ENCODE measurements around the gene LAMB3.
"Not testable (repeated sequence)": the region's sequence is repeated elsewhere in the genome, so short reads cannot be mapped to it uniquely, and the experiment has no call there.

Gene LAMB3

DNA sequence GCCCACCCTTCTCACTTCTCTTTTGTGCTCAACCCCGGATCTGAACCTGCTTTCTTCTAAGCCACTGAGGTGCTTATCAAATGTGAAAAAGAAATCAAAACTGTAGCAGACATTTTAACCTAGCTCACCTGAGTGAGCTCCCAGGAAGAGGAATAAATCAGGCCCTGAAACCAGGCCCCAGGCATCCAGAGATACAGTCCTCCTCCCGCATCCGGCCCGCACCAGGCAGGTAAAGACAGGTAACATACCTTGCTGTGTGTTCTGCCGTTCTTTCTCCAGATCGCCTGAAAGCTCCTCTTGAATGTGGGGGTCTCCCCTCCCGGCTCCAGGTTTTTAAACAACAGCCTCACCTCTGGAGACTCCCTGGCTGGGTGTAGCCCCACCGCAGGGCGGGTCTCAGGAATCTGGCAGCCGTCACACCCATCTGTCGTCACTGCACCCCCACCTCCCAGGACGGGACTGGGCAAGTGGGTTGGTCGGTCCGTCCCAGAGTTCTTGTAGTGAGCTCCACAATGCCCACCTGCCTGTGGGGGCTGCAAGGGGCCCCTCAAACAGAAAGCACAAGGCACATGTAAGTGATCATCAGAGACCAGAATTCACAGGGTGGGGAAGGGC lies at the start of gene LAMB3:
Gene LAMB3 (minus strand): TSS at position 305 of the 615 bp plus-strand sequence. CDS start 1,481 bp downstream, outside the sequence.
- DNase-seq = no peak

- DNase-seq = not testable (repeated sequence)
Observed at GRCh38 chr1:209700686-209701085, 48.5 kb upstream of the LAMB3 start.

DNA sequence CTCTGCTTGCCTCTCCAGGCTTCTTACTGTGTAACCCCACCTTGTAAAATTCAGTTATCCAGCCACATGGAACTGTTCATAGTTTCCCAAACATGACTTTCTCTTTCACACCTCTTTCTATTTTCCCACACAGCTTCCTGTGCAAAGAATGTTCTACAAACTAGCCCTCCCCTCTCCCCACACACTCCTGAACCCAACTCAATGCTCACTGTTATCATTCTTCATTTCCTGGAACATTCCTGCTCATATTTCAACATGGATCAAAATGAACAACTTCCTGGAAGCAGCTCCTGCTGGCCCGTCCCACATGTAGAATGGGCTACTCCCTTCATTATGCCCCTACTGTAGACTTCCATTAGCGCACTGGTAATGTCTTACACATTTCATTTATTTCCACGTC lies 44.9 kb upstream of the LAMB3 start:
- DNase-seq = no peak

DNA sequence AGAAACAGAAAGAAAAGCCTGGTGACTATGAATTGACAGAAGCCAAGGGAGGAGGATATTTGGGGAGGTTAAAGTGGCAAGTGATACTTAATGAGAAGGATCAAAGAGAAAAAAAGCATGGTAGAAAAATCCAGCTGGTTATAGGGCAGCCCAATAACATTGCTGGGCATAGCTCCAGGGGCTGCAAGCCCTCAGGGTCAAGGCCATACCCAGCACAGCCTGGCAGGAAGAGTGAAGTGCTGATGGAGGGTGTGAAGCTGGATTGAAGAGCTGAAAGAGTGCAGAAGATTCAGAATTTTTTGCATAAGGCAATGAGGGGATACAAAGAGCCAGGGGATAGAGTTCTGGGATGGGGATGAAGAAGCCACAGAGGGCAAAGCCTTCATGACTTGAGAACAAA lies 44.4 kb upstream of the LAMB3 start:
- DNase-seq = no peak

GRCh38 chr1:209692745-209693504 lies 40.7 kb upstream of the LAMB3 start:
- DNase-seq = peak; percentile 74

DNA sequence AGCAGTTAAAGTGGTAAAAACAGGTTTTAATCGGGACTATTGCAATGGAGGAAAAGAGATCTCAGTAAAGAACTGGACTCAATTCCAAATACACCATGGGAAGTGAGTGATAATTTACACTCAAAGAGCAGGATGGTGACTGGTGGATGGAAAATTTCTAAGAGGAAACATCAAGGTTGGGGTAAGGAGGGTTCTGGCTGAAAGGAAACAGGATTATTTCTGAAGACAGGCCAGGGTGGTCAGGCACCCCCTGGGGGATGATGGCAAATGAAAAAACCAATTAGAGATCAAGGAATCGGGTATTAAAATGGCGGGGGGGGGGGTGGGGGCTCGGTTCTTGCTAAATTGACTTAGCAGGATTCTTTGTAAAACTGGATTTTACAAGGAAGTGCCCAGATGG lies 40.1 kb upstream of the LAMB3 start:
- DNase-seq = no peak

- DNase-seq = no peak
Observed at GRCh38 chr1:209691237-209691636, 39.0 kb upstream of the LAMB3 start.

GRCh38 chr1:209689477-209689876 lies 37.3 kb upstream of the LAMB3 start:
- no peak for DNase-seq

GRCh38 chr1:209688746-209689234 lies 36.6 kb upstream of the LAMB3 start:
- no peak for DNase-seq

DNA sequence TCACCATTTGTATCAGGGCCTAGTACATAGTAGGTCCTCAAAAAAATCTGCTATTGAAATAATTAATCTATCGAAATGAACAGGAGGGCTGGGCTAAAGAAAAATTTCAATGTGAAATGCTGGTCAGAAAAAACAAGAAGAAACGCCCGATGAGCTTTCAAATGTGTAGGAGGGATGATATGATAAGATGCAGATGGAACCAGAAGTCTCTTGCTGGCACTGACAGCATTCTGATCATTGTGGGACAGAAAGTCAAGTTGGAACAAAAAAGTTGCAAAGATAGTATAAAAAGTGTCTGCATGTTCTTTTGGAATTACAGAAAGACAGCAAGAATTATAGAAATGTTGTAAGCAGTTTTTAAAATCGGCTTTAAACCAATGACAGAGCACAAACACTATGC lies 34.1 kb upstream of the LAMB3 start:
- DNase-seq = no peak

DNA sequence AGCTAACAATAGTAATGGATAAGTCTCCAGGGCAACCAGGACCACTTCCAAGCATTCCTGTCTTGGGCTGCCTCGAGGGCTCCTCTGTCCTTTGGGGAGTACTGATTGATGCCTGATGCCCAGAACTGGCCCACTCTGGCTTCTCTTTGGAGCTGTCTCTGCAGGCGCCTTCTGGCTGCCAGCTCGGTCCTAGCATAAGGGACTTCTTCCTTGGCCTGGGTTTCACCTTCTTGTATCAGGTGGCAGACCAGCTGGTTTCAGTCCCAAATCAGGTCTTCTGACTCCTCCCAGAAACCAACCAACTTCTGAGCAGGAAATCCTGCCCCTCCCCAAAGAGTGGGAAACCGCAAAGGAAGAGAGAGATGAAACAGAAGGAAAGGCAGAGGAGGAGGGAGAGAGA lies 33.6 kb upstream of the LAMB3 start:
- peak; percentile 21 for DNase-seq

GRCh38 chr1:209678981-209679539 lies 26.8 kb upstream of the LAMB3 start:
- DNase-seq = no peak

- DNase-seq = no peak
Observed at GRCh38 chr1:209675565-209676154, 23.4 kb upstream of the LAMB3 start.

GRCh38 chr1:209674957-209675564 lies 22.8 kb upstream of the LAMB3 start, which contains the start of gene G0S2:
G0S2 (plus strand) TSS chr1:209675412; CDS start chr1:209675685, 273 bp downstream.
- peak; percentile 59 for DNase-seq

DNA sequence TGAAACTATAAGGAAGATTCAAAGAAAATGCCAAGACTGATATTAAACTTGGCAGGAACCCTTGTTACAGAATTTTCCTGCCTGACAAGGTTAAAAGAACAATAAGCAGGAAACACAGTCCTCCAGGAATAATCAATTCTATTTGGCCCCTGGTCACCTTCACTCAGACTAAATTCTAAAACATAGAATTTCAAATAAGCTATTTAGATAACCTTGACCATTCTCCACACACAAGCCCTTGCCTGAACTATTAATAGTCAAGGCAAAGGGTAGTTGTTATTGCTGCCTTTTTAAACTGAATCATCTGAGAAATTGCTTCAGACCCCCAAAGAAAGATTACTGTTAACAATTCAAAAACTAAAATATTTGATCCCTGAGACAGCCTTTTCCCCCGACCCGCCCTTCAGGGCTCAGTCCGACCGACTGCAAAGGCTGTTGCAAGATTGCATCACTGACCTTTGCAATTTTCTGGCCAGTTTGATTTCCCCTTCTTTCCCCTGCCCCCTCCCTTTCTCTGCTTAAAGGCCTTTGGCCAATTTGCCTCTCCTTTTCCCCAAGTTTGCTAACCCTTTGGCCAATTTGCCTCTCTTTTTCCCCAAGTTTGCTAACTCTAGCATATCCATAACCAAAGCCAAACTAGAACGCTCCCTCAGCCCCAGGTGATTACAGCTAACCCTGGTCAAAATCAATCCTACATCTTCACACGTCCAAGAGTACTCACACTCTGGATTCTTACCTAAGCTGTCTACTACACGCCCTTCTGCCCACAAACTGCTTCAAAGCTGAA lies 21.6 kb upstream of the LAMB3 start:
- DNase-seq = no peak

DNA sequence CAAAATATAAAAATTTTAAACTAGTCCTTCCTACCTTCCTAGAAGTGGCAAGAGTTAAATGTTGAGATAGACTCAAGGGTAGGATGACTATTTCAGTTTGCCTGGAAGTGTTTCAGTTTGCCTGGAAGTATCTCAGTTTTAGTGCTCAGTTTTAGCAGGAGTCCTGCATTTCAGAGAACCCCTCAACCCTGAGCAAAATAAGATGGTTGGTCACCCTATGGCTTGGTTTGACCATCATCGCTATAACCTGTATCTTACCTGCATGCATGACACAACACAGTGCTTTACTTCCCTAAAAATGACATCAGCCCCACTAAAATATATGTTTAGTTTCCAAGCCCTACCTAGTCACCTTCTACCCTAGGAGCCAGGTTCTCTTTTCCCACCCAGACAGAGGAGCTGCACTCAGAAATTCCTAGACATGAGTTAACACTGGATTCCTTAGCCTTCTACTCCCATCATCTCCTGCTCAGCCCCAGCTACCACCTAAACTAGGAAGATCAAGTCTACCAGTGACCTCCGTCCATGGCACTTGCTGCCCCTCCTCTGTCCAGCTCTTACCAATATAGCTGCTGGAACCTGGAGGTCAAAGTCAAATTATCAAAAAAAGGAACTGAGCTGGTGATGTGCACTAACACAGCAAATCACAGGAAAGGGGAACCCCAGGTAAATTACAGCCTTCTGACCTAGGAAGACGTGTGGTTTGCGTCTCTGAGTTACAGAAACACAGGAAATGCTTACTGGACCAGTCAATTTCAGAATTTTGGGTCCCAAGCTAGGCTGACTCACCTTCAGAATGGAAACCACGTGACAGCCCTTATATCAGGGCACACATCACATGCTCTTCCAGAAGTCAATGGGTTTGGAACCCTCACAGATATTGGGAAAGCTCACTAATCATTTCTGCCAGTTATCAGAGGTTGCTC lies 20.7 kb upstream of the LAMB3 start:
- peak; percentile 32 for DNase-seq

GRCh38 chr1:209670441-209671082 lies 18.3 kb upstream of the LAMB3 start:
- no peak for DNase-seq

DNA sequence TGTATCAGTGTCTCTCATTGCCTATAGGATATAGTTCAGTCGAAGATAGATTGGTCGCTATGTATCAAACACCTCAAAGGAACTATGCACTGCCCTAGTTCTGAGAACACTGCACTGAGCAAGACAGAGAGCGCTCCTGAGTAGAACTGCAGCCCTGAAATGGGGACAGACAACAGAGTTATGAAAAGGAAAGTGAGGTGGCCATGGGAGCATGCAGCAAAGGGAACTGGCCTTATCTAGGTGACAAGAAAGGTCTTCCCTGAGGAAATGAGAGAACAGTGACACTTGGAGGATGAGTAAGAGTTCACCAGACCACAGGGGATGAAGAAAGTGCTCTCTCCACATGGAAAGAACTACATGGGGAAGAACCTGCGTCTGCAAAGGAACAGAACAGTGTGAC lies 15.5 kb upstream of the LAMB3 start:
- DNase-seq = no peak

- DNase-seq = no peak
Observed at GRCh38 chr1:209667103-209667502, 14.9 kb upstream of the LAMB3 start.

GRCh38 chr1:209662879-209663327 lies 10.7 kb upstream of the LAMB3 start:
- DNase-seq = no peak

DNA sequence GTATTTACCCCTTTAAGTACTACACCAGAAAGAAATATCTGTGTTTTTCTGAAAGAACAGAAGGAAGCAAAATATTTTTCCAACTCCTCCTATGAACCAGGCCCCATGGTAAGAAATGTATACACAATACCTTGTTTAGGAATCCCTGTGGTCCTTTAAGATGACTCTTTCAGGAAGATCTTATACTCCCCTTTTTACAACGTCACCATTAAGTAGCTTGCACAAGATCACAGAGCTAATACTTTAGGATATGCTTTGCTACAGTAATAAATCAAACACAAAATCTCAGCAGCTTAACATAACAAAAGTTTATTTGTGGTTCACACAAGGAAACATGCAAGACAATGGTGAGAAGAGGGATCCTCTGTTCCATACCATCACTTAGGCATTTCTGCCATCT lies 8.8 kb upstream of the LAMB3 start:
- no peak for DNase-seq

All from activated naive CD4-positive, alpha-beta T cell treated with Interleukin-2 at 50 U/mL for 16 hours (primary cell).